Measurements from ENCODE around the gene ELOVL2. TPM values are rescaled to one million over a fixed set of nuclear protein-coding genes. Genes with fewer than 3 reads are reported as not detected.

Gene ELOVL2
- total RNA-seq, 2 donors from 2014 or later = 2.9 to 3.0 TPM

GRCh38 chr6:11066505-11067347, 22.6 kb upstream of the ELOVL2 start:
- Histone ChIP-seq H3K4me3 (no peak overlapping the region), H3K36me3 (replicated peaks in 1 of 2; ENCODE audit: insufficient read depth in 1 of 2, low read depth in 2 of 2) (no peaks in the 10 kb centered on the region), H3K9me3 (no peaks in the 10 kb centered on the region), H3K27me3 (no peaks in the 10 kb centered on the region), H3K4me1 (peaks cover 16% of the 10 kb centered on the region), H3K27ac (peak overlapping the region in 1 of 4 donors; percentile 46)
- 88 to 89% methylated on average over 6 of the region's 6 CpGs for WGBS, 2 donors
- ATAC-seq (no peak), DNase-seq (no peak)
- intact Hi-C loops (cut with DNase I) = no loop called here
- TF ChIP-seq, protein P1, sequence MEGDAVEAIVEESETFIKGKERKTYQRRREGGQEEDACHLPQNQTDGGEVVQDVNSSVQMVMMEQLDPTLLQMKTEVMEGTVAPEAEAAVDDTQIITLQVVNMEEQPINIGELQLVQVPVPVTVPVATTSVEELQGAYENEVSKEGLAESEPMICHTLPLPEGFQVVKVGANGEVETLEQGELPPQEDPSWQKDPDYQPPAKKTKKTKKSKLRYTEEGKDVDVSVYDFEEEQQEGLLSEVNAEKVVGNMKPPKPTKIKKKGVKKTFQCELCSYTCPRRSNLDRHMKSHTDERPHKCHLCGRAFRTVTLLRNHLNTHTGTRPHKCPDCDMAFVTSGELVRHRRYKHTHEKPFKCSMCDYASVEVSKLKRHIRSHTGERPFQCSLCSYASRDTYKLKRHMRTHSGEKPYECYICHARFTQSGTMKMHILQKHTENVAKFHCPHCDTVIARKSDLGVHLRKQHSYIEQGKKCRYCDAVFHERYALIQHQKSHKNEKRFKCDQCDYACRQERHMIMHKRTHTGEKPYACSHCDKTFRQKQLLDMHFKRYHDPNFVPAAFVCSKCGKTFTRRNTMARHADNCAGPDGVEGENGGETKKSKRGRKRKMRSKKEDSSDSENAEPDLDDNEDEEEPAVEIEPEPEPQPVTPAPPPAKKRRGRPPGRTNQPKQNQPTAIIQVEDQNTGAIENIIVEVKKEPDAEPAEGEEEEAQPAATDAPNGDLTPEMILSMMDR (IDR thresholded peaks at IDR 0.05) = no peak
- no peak for TF ChIP-seq POLR2A (IDR thresholded peaks at IDR 0.05)

GRCh38 chr6:11065436-11066202, 21.5 kb upstream of the ELOVL2 start:
- H3K27ac ChIP-seq = no peak overlapping the region
- WGBS, 2 donors = 73 to 76% methylated on average over 6 of the region's 6 CpGs
- intact Hi-C loops (cut with DNase I) = no loop called here
- no peak overlapping the region for H3K4me3 ChIP-seq
- TF ChIP-seq, protein P1 (IDR thresholded peaks at IDR 0.05) = no peak
- no peak for TF ChIP-seq POLR2A (IDR thresholded peaks at IDR 0.05)
- H3K9me3 ChIP-seq = no peaks in the 10 kb centered on the region
- DNase-seq (no peak), ATAC-seq (no peak)
- H3K27me3 ChIP-seq = no peaks in the 10 kb centered on the region
- H3K4me1 ChIP-seq = peaks cover 16% of the 10 kb centered on the region
- no peaks in the 10 kb centered on the region for H3K36me3 ChIP-seq (replicated peaks in 1 of 2; ENCODE audit: insufficient read depth in 1 of 2, low read depth in 2 of 2)

DNA sequence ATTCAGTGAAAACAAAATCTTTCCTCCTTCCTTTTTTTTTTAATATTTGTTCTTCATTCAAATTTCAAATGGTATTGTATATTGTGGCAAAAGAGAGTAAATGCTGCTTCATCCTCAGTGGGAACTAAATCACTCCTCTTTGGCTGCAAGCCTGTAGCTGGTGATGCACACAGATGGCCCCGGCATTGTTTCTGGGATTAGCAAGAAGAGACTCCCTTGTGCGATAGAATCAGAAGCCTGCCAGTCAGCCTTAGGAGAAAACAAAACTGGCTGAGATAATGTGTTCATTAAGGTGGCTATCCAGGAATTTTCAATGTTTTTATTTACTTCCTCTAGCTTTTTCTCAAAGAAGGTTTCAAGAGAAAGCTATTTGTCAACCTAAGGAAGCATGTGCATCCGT, 20.7 kb upstream of the ELOVL2 start:
- Histone ChIP-seq H3K27me3 (no peaks in the 10 kb centered on the region), H3K27ac (no peak overlapping the region), H3K4me1 (peaks cover 16% of the 10 kb centered on the region), H3K4me3 (no peak overlapping the region), H3K9me3 (no peaks in the 10 kb centered on the region), H3K36me3 (replicated peaks in 1 of 2; ENCODE audit: insufficient read depth in 1 of 2, low read depth in 2 of 2) (no peaks in the 10 kb centered on the region)
- TF ChIP-seq, protein P1 (IDR thresholded peaks at IDR 0.05) = no peak
- TF ChIP-seq POLR2A (IDR thresholded peaks at IDR 0.05) = no peak
- intact Hi-C loops (cut with DNase I) = no loop called here
- ATAC-seq = no peak
- no peak for DNase-seq
- 74 to 78% methylated on average over 3 of the region's 3 CpGs for WGBS, 2 donors

- WGBS, 2 donors = 58 to 67% methylated on average over 2 of the region's 2 CpGs
- ATAC-seq = no peak
- Histone ChIP-seq H3K27ac (no peak overlapping the region), H3K4me3 (no peak overlapping the region), H3K9me3 (no peaks in the 10 kb centered on the region), H3K36me3 (replicated peaks in 1 of 2; ENCODE audit: insufficient read depth in 1 of 2, low read depth in 2 of 2) (no peaks in the 10 kb centered on the region), H3K27me3 (no peaks in the 10 kb centered on the region), H3K4me1 (peaks cover 10% of the 10 kb centered on the region)
- TF ChIP-seq, protein P1 (IDR thresholded peaks at IDR 0.05) = no peak
- TF ChIP-seq POLR2A (IDR thresholded peaks at IDR 0.05) = no peak
- DNase-seq = no peak
- intact Hi-C loops (cut with DNase I) = no loop called here
These were observed 18.6 kb upstream of the ELOVL2 start for GRCh38 chr6:11062715-11063114.

All from body of pancreas (tissue), 4 donors.